Endothelial cell of umbilical vein (primary cell): Measurements from ENCODE around the gene BCL7A. TPM values are rescaled to one million over a fixed set of nuclear protein-coding genes. Genes with fewer than 3 reads are reported as not detected.

Experiments
- polyA plus RNA-seq, 4 experiments: library from polyadenylated mRNA; depleted of rRNA in 3 of 4; stranded (reverse) in 3 of 4; unstranded in 1 of 4; fragments of >200 nt; gene quantifications; 2 replicates each; pipeline versions ENCODE4 v1.2.1 to v1.2.3, GENCODE V29; 2011 to 2012; ENCODE audit warnings: missing spikeins in 1 of 4
- total RNA-seq: library from RNA; stranded (reverse); gene quantifications from 2 replicates; pipeline ENCODE4 v1.2.3, GENCODE V29; 2021

The BCL7A gene
- total and polyA plus RNA-seq, 2 donors (not counting 3 experiments of a cell fraction or from before 2014, with no cell fraction given) = 9.7 to 11.1 TPM

Other genes with a start within 250 kb of the BCL7A start
- gene RHOF, start 228.2 kb upstream of the BCL7A start, total RNA-seq = 22.2 and 22.3 TPM in 2 replicates
- 9.3 and 12.0 TPM in 2 replicates for gene RHOF, start 228.2 kb upstream of the BCL7A start, polyA plus RNA-seq
- 27.0 and 28.1 TPM in 2 replicates for gene SETD1B, start 217.9 kb upstream of the BCL7A start, total RNA-seq
- 2.3 and 2.6 TPM in 2 replicates for gene SETD1B, start 217.9 kb upstream of the BCL7A start, polyA plus RNA-seq
- gene HPD, start 163.0 kb upstream of the BCL7A start, total RNA-seq = not detected in 2 replicates
- not detected in 2 replicates for gene HPD, start 163.0 kb upstream of the BCL7A start, polyA plus RNA-seq
- gene PSMD9, start 133.1 kb upstream of the BCL7A start, total RNA-seq = 64.6 and 69.2 TPM in 2 replicates
- 89.9 and 118 TPM in 2 replicates for gene PSMD9, start 133.1 kb upstream of the BCL7A start, polyA plus RNA-seq
- gene CFAP251, start 103.3 kb upstream of the BCL7A start, total RNA-seq = 4.0 and 6.0 TPM in 2 replicates
- gene CFAP251, start 103.3 kb upstream of the BCL7A start, polyA plus RNA-seq = 3.0 and 3.3 TPM in 2 replicates
- gene MLXIP, start 56.9 kb downstream of the BCL7A start, total RNA-seq = 65.5 and 72.5 TPM in 2 replicates
- gene MLXIP, start 56.9 kb downstream of the BCL7A start, polyA plus RNA-seq = 22.0 and 37.6 TPM in 2 replicates
- gene IL31, start 152.3 kb downstream of the BCL7A start, total RNA-seq = not detected in 2 replicates
- gene IL31, start 152.3 kb downstream of the BCL7A start, polyA plus RNA-seq = not detected in 2 replicates
- gene LRRC43, start 161.2 kb downstream of the BCL7A start, total RNA-seq = 3.4 and 5.4 TPM in 2 replicates
- gene LRRC43, start 161.2 kb downstream of the BCL7A start, polyA plus RNA-seq = 2.2 and 3.1 TPM in 2 replicates
- 0.23 and 0.31 TPM in 2 replicates for gene B3GNT4, start 181.8 kb downstream of the BCL7A start, total RNA-seq
- gene B3GNT4, start 181.8 kb downstream of the BCL7A start, polyA plus RNA-seq = 0.11 and 0.13 TPM in 2 replicates
- 48.4 and 49.9 TPM in 2 replicates for gene DIABLO, start 204.2 kb downstream of the BCL7A start, total RNA-seq
- gene DIABLO, start 204.2 kb downstream of the BCL7A start, polyA plus RNA-seq = 52.5 and 55.4 TPM in 2 replicates
- 22.4 and 23.1 TPM in 2 replicates for gene VPS33A, start 244.6 kb downstream of the BCL7A start, total RNA-seq
- gene VPS33A, start 244.6 kb downstream of the BCL7A start, polyA plus RNA-seq = 12.1 and 13.5 TPM in 2 replicates